ENCODE data around the gene SUMF1.

Gene SUMF1

GRCh38 chr3:4394048-4394447 lies 73.0 kb downstream of the SUMF1 start:
- no peak for DNase-seq (ENCODE audit: low read depth in 1 of 2, low spot score in 1 of 2)

DNA sequence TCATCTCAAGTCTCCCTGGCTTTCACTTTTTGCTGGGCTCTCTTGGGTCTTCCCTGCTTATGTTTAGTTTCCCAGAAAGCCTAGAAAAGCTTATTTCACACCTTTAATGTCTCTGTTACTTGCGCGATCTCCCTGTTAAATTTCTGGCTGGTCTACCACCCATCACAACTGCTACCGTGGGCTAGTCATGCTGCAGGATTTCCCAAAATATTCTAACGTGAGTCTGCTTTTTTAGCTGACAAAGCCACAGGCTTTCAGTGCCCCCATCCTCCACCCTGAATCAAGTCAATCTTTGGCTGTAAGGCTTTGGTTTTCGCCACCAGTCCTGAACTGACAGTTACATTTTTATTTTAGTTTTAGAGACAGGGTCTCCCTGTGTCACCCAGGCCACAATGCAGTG lies 74.1 kb downstream of the SUMF1 start:
- no peak for DNase-seq (ENCODE audit: low read depth in 1 of 2, low spot score in 1 of 2)

DNA sequence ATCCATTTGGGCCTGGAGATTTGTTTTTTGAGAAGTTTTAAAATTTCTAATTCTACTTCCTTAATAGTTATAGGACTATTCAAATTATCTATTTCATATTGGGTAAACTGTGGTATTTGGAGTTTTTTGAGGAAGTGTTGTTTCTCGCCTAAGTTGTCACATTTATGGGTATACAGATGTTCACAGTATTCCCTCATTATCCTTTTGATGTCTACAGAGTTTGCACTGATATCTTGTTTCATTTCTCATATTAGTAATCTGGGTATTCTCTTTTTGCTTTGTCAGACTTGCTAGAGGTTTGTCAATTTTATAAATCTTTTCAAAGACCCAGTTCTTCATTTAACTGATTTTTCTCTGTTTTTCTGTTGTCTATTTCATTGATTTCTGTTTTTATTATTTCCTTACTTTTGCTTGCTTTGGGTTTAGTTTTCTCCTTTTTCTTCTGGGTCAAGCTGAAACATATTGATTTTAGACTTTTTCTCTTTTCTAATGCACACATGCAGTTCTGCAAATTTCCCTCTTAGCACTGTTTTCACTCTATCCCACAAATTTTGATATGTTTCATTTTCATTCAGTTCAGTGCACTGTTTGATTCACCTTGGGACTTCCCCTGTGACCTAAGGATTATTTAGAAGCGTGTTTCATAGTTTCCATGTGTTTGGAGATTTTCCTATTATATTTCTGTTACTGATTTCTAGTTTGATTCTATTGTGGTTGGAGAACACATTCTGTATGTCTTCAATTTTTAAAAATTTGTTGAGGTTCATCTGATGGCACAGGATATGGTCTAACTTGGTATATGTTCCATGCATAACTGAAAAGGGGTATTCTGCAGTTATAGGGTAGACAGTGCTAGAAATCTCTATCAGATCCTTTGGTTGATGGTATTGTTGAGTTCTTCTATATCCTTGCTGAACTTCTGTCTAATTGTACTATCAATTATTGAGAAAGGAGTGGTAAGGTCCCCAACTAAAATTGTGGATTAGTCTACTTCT lies 79.6 kb downstream of the SUMF1 start:
- no peak for DNase-seq (ENCODE audit: low read depth in 1 of 2, low spot score in 1 of 2)

GRCh38 chr3:4385201-4385600 lies 81.9 kb downstream of the SUMF1 start:
- DNase-seq (ENCODE audit: low read depth in 1 of 2, low spot score in 1 of 2) = no peak

- DNase-seq (ENCODE audit: low read depth in 1 of 2, low spot score in 1 of 2) = no peak
Measured at GRCh38 chr3:4380013-4380412, 87.1 kb downstream of the SUMF1 start.

- DNase-seq (ENCODE audit: low read depth in 1 of 2, low spot score in 1 of 2) = no peak
Measured at GRCh38 chr3:4376499-4376898, 90.6 kb downstream of the SUMF1 start.

DNA sequence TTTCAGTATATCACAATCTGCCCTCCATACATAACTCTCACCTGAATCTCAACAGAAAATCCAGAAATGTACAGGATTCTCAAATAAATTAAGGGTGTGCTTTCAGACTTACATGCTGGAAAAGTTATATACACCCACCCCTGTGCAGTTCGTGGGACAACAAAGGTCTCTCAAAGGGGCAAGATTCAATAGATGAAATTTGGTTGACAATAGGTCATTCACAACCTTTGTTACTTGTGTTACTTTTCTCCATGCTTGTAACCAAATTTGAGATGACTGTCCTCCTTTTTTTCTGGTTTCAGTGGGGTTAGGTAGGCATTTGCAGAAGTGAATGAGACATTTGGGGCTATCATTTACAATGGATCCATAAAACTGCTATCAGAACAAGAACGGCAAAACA lies 91.2 kb downstream of the SUMF1 start:
- no peak for DNase-seq (ENCODE audit: low read depth in 1 of 2, low spot score in 1 of 2)

- no peak for DNase-seq (ENCODE audit: low read depth in 1 of 2, low spot score in 1 of 2)
Measured at GRCh38 chr3:4373669-4374068, 93.4 kb downstream of the SUMF1 start.

- DNase-seq (ENCODE audit: low read depth in 1 of 2, low spot score in 1 of 2) = no peak
Measured at GRCh38 chr3:4362523-4362922, 104.5 kb downstream of the SUMF1 start.

- DNase-seq (ENCODE audit: low read depth in 1 of 2, low spot score in 1 of 2) = no peak
Measured at GRCh38 chr3:4360817-4361216, 106.3 kb downstream of the SUMF1 start.

- no peak for DNase-seq (ENCODE audit: low read depth in 1 of 2, low spot score in 1 of 2)
Measured at GRCh38 chr3:4359805-4360502, 107.1 kb downstream of the SUMF1 start.

DNA sequence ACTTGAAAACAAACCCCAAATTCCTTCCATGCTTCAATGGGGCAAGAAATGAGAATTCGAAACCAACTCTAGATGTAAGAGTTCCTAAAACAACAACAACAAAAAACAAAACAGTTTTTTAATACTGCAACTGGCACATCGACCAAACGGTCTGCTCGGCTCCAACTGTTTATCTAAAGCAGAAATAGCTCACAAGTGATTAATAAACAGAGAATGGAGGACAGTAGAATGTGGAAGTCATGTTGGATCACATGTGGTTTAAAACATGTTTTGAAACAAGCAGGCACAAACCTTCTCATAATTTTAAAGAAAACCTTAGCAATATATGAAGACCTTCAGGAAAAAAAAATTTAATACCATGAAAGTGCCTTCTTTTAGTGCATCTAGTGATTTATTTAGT lies 108.8 kb downstream of the SUMF1 start:
- DNase-seq (ENCODE audit: low read depth in 1 of 2, low spot score in 1 of 2) = no peak

DNA sequence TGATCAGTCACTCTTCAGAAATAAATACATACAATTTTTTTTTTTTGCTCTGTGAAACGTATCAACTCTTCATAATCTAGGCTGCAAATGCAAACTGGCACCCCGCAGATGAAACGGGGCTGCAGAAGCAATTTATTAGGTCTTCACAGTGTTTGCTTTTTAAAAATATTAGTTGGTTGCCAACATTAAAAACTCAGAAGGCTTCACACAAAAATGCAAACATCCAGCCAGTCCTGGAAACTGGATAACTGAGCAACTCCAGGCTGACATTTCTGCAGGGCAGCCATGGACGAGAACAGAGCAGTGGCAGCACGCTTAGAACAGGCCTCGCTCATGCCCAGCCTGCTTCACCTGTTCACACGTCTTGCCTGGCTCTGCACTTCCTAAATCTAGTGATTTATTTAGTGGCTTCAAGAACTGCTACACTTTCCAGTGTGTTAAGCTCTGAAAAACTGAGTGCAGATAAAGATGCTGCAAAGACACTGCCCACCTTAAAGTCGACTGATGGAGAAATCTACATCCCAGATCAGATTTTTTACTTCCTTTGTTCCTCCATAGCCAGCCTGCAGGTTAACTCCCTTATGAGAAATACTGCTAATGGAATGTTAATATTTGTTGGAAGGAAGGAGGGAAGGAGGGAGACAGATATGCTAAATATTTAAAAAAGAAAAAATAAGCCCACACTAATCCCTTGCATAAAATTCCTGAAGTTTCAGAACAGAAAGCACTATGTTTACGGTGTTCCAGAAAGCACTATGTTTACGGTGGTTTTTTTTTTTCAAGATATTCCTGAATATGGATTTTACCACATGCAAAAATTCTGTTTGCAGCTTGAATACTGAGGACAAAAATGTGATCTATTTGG lies 110.3 kb downstream of the SUMF1 start:
- DNase-seq (ENCODE audit: low read depth in 1 of 2, low spot score in 1 of 2) = no peak

- DNase-seq (ENCODE audit: low read depth in 1 of 2, low spot score in 1 of 2) = no peak
Measured at GRCh38 chr3:4356220-4356540, 110.9 kb downstream of the SUMF1 start.

DNA sequence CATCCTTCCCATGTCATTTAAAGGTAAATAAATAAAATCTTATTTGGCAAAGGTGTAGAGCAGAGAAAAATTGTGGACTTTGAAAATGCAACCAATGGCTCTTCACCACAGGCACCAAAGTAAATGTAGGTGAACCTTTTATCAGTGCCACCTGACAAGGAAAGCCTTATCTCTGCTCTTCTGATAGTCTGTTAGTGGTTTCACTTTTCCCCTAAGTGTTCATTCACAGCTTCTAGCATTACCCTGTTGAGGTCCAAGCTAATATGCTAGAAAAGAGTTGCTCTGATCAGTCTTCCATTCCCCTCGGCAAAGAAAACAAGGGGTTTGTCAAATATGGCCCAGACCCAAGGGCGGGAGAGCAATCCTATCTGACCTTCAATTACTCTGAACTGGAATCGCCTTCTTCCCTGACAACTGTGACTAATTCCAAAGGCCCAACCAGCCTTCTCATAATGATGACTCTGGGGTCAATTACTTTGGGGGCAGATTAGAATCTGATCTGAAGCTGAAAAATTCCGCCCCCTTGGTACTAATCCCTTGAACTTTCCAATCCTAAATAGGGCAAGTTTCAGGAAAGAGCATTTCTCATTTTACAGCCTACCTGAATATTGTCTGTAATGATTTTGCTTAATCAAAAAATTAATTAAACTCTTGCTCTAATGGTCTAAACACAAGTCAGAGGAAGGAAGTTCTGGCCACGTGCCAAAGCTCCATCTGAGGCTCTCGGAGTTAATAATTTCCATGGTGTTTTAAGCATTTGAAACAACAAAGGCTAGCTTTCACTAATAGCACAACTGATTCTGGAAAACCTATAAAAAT lies 111.5 kb downstream of the SUMF1 start:
- no peak for DNase-seq (ENCODE audit: low read depth in 1 of 2, low spot score in 1 of 2)

- DNase-seq (ENCODE audit: low read depth in 1 of 2, low spot score in 1 of 2) = no peak
Measured at GRCh38 chr3:4351872-4352271, 115.2 kb downstream of the SUMF1 start.

GRCh38 chr3:4351164-4351855 lies 115.8 kb downstream of the SUMF1 start:
- DNase-seq (ENCODE audit: low read depth in 1 of 2, low spot score in 1 of 2) = no peak

DNA sequence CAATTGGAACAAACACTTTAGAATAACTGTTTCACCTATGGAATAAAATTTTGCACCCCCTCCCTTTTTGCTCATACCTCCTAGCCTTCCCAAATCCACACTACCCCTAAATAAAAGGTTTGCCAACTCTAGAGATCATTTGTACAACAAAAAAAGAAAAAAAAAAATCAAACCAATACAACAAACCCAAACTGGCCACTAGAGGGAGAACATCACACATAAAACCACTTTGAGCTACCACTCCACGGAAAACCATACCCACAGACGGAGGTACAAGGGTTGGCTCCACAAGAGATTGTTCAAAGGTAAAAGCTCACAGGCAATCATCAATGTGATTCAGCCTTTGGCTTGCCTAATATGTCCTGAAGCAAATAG lies 116.3 kb downstream of the SUMF1 start:
- DNase-seq (ENCODE audit: low read depth in 1 of 2, low spot score in 1 of 2) = peak in 1 of 2 donors; percentile 8

- DNase-seq (ENCODE audit: low read depth in 1 of 2, low spot score in 1 of 2) = no peak
Measured at GRCh38 chr3:4343258-4343657, 123.8 kb downstream of the SUMF1 start.

DNA sequence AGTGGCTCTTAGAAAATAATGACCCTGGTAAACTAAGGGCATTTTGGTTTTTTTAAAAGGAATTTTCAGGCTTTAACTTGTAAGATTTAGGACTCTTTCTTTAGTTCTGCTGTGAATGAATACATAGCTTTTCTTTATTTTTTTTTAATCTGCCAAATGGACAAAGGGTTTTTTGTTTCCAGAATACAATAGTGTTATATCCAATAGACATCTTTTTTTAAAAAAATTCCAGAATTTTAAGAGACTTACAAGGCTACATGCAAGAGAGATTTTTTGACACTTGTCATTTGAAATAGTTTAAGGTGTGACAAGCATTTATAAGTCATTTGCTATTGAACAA lies 125.8 kb downstream of the SUMF1 start:
- no peak for DNase-seq (ENCODE audit: low read depth in 1 of 2, low spot score in 1 of 2)

Data from stimulated activated CD4-positive, alpha-beta T cell treated with anti-CD3 and anti-CD28 coated beads, Interleukin-15, amount 100 ng/mL, for 1 hour (primary cell).